Stimulated activated CD4-positive, alpha-beta T cell treated with anti-CD3 and anti-CD28 coated beads, Interleukin-15, amount 100 ng/mL, for 1 hour (primary cell): Measurements from ENCODE around the gene GNMT.
"Not testable (repeated sequence)": the region's sequence is repeated elsewhere in the genome, so short reads cannot be mapped to it uniquely, and the experiment has no call there.

Experiments used
- DNase-seq, 2 donors: peaks; one replicate each; pipeline ENCODE4 v3.0.0-alpha.2; 2020; ENCODE audit warnings: low read depth in 1 of 2, low spot score in 1 of 2

The GNMT gene

DNA sequence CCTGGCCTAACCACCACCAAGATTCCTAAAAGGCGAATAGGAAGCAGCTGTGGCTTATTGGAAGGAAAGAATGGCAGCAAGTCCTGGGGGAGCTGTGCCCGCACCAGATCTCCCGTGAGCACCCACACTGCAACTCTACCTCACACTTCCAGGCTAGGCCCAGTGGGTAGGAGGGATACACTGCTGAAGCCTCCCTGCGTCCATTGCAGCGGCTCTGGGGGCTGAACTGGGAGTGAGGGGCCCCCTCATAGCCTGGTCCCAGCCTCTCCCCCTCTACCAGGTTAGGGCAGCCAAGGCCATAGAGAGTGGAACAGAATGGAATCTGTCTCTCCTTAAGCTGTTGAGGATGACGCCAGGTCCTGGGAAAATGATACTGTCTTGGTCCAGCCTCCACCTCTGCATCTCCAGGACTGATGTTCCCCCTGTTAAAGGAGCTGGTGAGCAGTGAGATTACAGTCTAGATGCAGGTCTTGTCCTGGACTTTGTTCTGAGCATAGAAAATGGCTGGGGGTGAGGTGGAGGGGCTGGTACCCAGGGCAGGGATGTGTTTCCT, 20.0 kb upstream of the GNMT start:
- DNase-seq: no peak

DNA sequence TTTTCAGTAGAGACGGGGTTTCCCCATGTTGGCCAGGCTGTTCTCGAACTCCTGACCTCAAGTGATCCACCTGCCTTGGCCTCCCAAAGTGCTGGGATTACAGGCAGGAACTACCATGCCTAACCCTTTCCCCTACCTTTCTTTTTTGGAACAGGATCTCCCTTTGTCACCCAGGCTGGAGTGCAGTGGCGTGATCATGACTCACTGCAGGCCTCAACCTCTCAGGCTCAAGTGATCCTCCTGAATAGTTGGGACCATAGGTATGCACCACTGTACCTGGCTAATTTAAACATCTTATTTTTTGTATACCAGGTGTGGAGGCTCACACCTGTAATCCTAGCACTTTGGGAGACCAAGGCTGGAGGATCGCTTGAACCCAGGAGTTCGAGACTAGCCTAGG, 19.2 kb upstream of the GNMT start:
- DNase-seq: not testable (repeated sequence)

DNA sequence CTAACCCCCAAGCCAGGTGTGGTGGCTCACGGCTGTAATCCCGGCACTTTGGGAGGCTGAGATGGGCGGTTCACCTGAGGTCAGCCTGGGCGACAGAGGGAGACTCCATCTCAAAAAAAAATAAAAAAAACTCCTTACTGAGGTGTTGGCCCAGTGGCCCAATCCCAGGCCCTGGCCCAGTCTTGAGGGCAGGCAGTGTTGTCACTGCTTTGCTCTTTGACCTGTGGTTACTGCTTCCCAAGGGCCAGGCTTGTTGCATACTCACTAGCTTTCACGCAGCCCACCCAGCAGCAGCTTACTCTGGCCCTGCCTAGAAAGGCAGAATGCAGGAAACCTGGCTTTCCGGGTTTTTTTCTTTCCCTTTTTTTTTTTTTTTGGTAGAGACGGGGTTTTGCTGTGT, 18.1 kb upstream of the GNMT start:
- DNase-seq: no peak

DNA sequence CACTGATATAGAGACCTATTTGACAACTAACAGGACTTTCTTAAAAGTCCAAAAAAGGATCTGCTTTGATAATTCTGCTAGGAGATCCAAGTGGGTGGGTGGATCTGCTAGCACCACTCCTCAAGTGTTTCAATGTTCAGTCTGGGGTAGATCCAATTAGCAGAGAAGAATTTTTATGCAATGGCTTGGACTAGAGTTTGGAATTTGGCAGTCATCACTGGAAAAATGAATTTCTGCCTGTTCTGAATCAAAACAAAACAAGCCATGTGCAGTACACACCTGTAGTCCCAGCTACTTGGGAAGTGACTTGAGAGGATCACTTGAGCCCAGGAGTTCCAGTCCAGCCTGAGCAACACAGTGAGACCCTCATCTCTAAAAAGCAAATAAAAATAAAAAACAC, 12.6 kb upstream of the GNMT start:
- DNase-seq: no peak

DNA sequence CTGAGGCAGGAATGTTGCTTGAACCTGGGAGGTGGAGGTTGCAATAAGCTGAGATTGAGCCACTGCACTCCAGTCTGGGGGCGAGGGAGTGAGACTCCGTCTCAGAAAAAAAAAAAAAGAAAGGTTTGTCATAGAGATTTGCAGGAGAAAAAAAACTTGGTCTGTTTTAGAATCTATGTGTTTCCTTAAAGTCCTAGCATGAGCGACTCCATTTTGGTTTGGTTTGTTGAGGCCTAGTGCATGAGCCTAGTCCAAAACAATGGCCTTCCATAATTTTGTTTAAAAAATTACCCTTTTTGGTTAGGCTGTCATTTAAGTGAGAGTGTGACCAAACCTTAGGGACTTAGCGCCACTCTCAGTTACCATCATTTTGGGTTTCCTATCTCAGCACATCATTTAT, 8.2 kb upstream of the GNMT start:
- DNase-seq: no peak

DNA sequence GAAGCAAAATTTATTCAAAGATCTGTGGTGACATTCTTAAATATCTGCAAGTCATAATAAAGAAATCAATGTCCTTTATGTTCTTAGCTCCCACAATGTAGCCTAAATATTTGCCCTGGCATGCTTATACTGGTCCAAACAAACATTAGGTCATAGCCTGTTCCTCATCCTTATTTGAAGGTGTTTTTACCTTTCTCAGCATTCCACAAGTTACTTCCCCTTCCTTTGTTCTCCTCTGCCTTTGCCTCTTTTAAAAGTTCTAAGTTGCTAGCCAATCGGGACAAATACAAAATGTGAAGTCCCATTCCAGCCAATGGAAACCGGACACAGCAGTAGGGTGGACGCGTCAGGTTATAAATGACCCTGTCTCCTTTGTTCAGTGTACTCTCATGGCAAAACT, 6.1 kb upstream of the GNMT start:
- DNase-seq: not testable (repeated sequence)

DNA sequence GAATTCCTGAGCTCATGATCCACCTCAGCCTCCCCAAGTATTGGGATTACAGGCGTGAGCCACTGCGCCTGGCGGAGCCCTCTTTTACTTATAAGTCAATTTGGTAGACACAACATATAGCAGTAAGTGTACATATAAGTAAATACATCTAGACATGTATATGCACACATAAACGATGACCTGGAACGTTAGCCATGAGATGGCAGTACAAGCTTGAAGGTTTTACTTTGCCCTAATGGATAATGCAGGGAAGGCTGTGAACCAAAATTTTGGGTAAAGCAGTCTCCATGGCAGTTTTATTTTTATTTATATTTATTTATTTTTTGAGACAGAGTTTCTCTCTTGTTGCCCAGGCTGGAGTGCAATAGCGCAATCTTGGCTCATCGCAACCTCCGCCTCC, 2.4 kb upstream of the GNMT start:
- DNase-seq: no peak

DNA sequence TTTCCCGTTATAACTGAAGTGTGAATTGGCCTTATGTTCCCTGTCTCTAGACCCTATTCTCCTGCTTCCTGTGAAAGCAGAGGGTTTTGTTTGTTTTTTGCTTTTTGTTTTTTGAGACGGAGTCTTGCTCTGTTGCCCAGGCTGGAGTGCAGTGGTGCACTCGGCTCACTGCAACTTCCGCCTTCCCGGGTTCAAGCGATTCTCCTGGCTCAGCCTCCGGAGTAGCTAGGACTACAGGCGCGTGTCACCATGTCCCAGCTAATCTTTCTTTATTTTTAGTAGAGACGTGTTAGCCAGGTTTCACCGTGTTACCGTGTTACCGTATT, 674 bp upstream of the GNMT start:
- DNase-seq: no peak

DNA sequence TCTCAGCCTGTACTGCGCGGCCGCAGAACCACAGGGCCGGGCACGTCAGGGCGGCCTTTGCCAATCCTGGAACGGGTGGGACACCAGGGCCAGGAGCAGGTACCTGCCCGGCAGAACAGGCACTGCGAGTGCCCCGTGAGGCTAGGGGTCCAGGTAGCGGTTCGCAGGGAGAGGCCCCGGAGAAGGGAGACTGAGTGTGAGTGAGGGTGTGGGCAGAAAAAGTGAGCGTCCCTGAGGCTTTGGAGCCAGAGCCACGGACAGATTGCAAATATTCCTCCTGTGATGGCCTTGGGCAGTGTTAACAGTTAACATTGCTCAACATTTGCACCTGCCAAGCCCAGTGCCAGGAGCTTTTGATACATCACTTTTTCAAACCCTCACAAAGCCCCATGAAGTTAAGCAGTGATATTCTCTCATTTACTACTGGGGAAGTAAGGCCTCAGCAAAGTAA, 491 bp downstream of the GNMT start:
- DNase-seq: no peak

DNA sequence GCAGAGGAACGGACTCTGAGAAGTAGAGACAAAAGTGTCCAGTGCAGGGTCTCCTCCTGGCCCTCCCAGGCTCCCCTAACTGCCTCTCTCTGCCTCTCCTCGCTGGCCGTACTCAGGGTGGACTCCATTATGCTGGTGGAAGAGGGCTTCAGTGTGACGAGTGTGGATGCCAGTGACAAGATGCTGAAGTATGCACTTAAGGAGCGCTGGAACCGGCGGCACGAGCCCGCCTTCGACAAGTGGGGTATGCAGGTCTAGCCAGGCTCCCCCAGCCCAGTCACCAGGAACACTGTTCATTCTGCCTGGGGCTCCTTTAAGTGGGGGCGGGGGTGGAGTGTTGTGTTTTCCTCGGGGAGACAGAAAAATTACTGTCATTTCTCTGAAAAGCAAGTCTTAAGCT, 1.5 kb downstream of the GNMT start:
- no peak for DNase-seq

DNA sequence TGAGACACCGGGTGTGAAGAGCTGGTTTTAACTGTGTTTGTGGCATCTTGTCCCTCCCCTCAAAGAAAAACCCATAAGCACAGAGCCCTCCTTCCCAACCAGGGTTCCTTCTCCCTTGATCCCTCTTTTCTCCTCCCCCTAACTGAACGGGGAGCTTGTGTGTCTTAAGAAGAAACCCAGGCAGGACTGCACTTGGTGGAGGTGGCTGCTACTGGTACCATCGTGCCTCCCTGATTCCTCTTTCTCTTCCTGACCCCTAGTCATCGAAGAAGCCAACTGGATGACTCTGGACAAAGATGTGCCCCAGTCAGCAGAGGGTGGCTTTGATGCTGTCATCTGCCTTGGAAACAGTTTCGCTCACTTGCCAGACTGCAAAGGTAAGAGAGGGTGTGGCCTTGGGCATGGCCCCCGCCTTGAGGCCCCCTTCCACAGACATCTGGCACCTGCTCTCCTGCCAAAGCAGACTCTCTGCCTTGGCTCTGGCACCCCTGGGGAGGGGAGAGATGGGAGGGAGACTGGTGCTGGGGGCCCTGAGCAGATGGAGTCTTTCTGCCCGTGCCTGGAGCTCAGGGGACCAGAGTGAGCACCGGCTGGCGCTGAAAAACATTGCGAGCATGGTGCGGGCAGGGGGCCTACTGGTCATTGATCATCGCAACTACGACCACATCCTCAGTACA, 2.1 kb downstream of the GNMT start:
- DNase-seq: no peak

DNA sequence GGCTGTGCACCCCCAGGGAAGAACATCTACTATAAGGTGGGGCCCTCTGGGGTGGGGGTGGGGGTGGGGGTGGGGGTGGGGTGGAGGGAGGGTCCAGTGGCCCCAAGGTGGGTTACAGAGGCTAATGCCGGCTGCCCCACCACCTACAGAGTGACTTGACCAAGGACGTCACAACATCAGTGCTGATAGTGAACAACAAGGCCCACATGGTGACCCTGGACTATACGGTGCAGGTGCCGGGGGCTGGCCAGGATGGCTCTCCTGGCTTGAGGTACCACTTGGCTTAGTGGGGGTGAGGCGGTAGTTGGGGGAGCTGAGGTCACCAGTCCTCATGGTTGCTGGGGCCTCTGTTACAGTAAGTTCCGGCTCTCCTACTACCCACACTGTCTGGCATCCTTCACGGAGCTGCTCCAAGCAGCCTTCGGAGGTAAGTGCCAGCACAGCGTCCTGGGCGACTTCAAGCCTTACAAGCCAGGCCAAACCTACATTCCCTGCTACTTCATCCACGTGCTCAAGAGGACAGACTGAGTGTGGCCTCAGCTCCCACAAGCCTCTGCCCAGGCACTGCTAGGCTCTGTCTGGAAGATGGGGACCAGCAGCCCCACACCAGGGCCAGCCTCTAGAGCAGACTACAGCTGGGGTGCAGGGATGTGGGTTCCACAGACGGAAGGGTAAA, 2.8 kb downstream of the GNMT start:
- no peak for DNase-seq

DNA sequence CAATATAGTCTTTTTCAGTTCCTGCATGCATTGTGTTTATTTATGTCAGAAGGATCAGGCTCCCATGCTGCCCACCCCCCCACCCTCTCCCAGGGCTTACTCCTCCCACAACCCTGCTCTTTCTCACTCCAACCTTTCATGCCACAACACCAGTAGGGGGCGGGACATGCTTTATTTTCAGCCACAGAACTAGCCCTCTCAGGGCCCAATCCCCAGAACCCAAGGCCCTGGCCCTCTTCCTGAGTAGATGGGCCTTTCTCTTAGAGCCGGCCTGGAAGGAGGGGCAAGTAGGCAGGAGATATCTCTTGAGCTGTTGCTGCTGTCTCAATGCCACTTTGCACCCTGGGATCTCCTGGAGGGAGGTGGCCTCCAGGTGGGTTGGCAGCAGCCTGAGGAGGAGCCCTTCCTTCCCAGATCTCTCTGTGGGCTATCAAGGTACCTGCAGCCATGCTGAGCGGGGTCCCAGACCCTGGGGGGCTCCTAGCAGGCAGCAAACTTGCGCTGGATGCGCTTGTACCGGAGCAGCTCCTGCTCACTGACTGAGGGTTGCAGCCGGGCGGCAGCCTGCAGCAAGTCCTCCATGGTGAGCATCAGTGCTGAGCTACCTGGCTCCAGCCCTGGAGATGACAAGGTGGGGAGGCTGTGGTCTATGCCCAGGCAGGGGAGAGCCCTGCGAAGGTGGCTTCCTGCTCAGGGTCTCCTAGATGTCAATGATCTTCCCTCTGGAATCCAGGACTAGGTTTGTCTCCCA, 3.5 kb downstream of the GNMT start:
- no peak for DNase-seq

DNA sequence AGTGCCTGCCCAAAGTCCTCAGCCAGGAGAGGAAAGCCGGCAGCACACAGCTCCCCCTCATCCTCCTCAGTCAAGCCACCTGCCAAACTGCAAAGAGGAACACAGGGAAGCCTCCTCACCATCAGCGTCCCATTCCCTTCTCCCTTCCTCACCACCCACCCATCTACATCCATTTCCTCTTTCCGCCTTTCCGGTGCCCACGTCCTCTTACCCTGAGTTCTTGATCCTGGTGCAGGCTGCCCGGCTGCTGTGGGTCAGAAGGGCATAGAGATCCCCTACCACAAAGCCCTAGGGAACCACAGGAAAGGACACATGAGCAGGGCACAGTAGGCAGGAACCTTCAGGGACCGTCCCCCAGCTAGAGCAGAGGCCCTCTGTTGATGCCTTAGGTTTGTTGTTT, 6.0 kb downstream of the GNMT start:
- no peak for DNase-seq

DNA sequence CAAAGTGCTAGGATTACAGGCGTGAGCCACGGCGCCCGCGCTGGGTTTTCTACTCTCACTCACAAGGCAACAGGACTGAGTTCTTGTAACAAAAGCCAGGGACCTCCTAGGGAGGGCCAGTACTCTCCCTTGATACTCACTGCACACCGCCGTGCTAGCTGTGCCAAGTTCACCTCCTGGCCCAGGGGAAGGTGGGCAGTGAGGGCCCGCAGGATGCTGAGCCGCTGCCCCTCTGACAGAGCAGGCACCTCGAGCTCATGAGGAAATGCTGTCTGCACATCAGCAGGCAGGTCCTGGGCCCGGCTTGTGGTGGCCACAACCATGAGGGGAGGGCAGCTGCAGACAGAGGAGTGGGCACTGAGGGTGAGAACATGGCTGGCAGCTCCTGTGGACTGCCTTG, 6.7 kb downstream of the GNMT start:
- DNase-seq: no peak

DNA sequence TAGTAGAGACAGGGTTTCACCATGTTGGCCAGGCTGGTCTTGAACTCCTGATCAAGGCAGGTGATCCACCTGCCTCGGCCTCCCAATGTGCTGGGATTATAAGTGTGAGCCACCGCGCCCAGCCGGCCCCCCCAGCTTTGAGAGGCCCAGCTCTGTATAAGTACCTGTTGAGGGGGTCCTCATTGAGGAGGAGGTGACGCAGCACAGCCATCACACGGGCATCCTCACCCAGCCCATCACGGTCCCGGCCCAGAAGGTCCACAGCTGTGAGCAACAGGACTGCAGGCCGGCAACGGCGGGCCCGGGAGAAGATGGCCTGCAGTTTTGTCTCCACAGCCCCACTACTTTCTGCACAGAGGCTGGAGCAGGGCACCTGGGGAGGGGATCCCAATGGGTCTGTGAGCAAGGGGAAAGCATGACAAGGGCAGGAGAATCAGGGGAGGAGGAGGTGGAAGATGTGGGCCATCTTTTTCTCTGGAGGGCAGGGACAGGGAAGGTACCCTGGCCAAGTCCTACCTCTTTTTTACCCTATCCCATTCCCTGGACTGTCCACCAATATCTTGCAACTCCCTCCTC, 7.7 kb downstream of the GNMT start:
- DNase-seq: no peak

DNA sequence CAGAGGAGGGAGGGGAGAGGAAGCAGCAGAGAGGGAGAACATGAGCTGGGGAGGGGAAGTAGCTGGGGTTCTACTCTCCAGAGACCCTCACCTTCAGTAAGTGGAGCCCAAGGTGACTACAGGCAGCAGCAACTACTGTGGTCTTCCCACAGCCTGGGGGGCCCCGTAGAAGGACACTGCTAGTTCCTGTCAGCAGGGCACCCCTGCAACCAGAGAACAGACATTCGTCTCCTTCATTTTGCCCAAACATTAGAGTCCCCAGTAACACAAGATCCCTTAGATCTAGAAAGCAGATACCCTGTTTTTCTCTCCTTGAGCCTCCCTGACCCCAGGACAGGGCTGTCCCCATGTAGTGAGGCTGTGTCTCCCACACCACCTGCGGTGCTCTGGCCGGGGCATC, 8.2 kb downstream of the GNMT start:
- DNase-seq: no peak

DNA sequence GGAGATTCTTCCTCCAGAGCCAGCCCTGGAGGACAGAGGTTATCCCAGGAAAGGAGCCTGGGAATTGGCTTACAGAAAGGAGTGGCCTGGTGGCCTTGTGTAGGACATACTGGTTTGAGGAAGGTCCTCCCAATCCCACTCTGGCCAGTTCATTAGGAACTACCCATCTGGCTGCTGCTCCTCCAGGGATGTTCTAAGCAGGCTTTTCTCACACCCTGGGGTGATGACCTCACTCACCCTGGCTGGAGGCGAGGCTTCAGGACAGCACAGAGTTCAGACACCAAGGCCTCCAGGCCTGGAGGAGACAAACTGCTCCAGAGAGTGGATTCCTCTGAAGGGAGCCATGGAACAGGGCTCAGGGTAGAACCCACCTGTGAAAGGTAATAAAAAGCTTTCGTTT, 8.9 kb downstream of the GNMT start:
- no peak for DNase-seq

DNA sequence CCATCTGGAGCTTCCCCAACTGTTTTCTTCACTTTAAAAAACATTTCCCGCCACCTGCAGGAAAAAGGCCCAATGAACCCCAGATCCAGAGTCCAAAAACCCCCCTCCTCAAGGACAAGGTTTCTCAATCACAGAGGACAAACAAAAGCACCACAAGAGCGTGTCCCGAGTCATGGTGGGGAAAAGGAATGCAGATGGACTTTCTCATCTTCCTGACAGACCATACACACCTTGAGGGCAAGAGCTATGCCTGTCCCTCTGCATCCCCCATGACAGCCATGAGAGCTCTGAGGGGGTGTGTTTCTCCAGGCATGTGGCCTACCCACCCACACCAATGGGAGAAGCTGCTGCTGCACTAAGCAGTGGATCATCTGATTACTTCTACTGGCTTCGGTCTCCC, 9.4 kb downstream of the GNMT start:
- DNase-seq: no peak

DNA sequence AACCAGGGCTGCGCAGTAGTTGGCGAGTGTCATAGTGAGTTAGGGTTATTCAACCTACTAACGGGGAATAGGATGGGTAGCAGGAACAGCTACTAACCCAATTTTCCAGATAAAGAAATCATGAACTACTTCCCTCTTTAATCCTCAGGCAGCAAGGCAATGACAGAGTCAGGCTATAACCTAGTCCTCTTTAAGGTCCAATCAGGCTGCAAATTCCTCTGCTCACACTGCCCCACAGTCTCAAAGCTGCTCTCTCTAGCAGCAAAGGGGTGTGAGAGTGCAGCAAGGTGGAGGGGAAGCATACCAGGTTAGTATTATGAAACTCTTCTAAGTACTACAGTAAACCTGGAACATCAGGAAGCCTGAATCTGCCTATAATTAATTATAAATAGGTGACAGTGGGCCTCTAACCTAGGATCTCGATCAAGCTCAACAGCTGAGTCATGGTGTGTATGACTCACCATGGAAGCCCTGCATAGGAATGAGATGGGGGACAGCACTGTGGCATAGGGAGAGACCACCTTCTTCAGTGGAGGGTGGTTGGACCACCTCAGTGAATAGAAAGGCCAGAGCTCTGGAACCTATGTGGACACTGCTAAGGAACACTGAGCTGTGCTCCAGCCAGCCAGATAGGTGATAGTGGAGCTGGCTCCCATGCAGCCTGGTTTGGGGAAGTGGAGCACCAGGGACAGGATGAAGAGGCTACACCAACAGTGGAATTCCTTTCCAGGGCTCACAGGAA, 10.5 kb downstream of the GNMT start:
- DNase-seq: no peak

DNA sequence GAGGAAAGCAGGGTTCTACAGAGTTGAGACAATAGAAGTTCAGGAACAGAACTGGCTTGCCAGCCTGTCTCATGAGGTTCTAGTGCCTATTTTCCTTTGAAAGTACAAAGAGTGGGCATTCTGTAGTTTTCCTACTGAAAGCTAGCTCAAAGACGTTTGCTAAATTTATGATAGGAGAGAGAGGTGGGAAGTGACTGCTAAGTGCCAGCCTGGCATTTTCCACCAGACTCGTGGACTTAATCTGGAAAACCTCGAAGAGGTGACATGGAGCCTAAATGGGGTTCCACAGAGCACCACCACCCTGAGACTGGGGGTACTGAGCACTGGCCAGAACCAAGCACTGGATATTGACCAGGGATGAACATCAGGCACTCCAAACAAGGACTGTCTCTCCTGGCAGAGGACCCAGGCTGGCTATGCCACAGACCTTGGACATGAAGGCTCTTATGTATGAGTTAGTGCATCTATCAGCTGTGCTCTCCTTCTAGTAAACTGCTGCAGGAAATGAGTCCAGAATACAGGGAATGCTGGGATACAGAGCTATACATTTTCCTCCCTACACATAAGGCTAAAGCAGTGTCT, 11.3 kb downstream of the GNMT start:
- no peak for DNase-seq
